Stimulated activated CD8-positive, alpha-beta memory T cell treated with anti-CD3 and anti-CD28 coated beads, Interleukin-4, amount 100 ng/mL, for 4 hours (primary cell): ENCODE results near the gene PRSS53.

Experiments
- DNase-seq, 2 donors: peaks; one replicate each; pipeline ENCODE4 v3.0.0-alpha.2; 2020; ENCODE audit warnings: low read depth in 2 of 2, low spot score in 1 of 2

Gene PRSS53

GRCh38 chr16:31079342-31079944 lies 9.3 kb downstream of the PRSS53 start:
- no peak for DNase-seq

GRCh38 chr16:31078597-31079341 lies 10.0 kb downstream of the PRSS53 start:
- no peak for DNase-seq

- DNase-seq, result no peak
Observed at GRCh38 chr16:31077592-31078396, 10.9 kb downstream of the PRSS53 start.

GRCh38 chr16:31077024-31077423 lies 11.7 kb downstream of the PRSS53 start:
- no peak for DNase-seq

GRCh38 chr16:31076319-31076718 lies 12.4 kb downstream of the PRSS53 start:
- no peak for DNase-seq

GRCh38 chr16:31074814-31075183 lies 13.9 kb downstream of the PRSS53 start:
- no peak for DNase-seq

GRCh38 chr16:31073970-31074813 lies 14.6 kb downstream of the PRSS53 start, which contains the start of the genes ZNF646 and ZNF668:
Gene ZNF646, plus strand, starts transcription at chr16:31074422. Its CDS starts 1,903 bp downstream, at chr16:31076325.
Gene ZNF668, minus strand, starts transcription at chr16:31074240. Its CDS starts 9,781 bp downstream, at chr16:31064459.
- DNase-seq, result peak; percentile 97 to 98

- DNase-seq, result peak; percentile 76 to 77
Observed at GRCh38 chr16:31073142-31073969, 15.4 kb downstream of the PRSS53 start.

- no peak for DNase-seq
Observed at GRCh38 chr16:31072540-31073141, 16.1 kb downstream of the PRSS53 start.

GRCh38 chr16:31071861-31072260 lies 16.9 kb downstream of the PRSS53 start:
- no peak for DNase-seq

GRCh38 chr16:31067342-31067741 lies 21.4 kb downstream of the PRSS53 start:
- no peak for DNase-seq

GRCh38 chr16:31064882-31065461 lies 23.8 kb downstream of the PRSS53 start:
- DNase-seq, result no peak

GRCh38 chr16:31063843-31064611 lies 24.7 kb downstream of the PRSS53 start:
- DNase-seq, result no peak

- no peak for DNase-seq
Observed at GRCh38 chr16:31063495-31063842, 25.3 kb downstream of the PRSS53 start.

- no peak for DNase-seq
Observed at GRCh38 chr16:31061813-31062440, 26.8 kb downstream of the PRSS53 start.

GRCh38 chr16:31061126-31061812 lies 27.5 kb downstream of the PRSS53 start:
- no peak for DNase-seq

GRCh38 chr16:31055613-31056012 lies 33.1 kb downstream of the PRSS53 start:
- DNase-seq, result no peak

- DNase-seq, result no peak
Observed at GRCh38 chr16:31052114-31052513, 36.6 kb downstream of the PRSS53 start.
